GM12801 (cell line): ENCODE data around the gene PCDHB7.

ENCODE experiments used
- TF ChIP-seq, protein P1 (sequence below): IDR thresholded peaks from one replicate; pipeline ENCODE4 v1.5.1; 2011; ENCODE audit warnings: control low read depth; ENCODE audit not compliant: insufficient read length; ENCODE audit errors: extremely low read depth

PCDHB7 gene

DNA sequence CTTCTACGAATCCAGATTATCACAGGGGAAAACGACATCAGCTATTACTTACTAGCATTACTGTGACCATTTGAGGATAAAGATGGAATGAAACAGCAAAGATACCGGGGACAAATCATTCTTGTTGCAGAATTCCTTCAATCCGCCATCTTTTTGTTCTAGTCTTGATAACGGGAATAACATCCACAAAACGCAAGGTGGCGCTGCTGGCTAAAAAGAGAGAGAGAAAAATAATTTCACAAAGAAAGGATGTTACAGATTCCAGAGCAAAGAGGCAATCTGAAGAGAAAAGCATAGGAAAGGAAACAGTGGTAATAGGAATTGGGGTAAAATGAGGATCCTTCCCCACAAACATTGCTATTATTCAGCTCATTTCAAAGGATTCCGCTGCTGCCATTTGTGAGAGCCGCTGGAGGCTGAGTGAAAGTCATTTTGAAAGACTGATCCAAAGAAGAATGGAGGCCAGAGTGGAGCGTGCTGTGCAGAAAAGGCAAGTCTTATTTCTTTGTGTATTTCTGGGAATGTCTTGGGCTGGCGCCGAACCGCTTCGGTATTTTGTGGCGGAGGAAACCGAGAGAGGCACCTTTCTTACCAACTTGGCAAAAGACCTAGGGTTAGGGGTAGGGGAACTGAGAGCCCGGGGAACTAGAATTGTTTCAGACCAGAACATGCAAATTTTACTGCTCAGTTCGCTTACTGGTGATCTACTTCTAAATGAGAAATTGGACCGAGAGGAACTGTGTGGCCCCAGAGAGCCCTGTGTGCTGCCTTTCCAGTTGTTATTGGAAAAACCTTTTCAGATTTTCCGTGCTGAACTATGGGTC is at the start of gene PCDHB7:
Gene PCDHB7, plus strand, starts transcription at position 264 of the 824 bp plus-strand sequence. Its CDS starts 192 bp downstream, at position 456.
- TF ChIP-seq, protein P1, sequence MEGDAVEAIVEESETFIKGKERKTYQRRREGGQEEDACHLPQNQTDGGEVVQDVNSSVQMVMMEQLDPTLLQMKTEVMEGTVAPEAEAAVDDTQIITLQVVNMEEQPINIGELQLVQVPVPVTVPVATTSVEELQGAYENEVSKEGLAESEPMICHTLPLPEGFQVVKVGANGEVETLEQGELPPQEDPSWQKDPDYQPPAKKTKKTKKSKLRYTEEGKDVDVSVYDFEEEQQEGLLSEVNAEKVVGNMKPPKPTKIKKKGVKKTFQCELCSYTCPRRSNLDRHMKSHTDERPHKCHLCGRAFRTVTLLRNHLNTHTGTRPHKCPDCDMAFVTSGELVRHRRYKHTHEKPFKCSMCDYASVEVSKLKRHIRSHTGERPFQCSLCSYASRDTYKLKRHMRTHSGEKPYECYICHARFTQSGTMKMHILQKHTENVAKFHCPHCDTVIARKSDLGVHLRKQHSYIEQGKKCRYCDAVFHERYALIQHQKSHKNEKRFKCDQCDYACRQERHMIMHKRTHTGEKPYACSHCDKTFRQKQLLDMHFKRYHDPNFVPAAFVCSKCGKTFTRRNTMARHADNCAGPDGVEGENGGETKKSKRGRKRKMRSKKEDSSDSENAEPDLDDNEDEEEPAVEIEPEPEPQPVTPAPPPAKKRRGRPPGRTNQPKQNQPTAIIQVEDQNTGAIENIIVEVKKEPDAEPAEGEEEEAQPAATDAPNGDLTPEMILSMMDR, result no peak

DNA sequence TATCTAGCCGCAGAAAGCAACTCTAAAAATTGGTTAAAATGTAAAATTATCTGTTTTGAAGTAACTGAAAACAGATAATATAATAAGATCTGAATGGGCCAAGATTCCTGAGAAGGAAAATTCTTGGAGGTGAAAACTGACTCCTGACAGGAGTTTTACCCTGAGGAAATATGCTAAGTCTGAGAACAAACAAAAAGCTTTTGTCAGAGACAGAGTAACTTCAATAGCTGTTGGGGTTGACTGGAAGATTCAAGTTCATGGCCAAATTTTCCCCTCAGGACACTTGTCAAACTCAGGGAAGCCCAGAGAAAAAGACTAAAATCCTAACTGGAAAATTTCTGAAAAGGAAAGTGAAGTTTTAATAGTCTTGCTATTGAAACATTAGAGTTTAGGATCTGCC is 45.1 kb upstream of the PCDHB7 start:
- TF ChIP-seq, protein P1, result no peak

DNA sequence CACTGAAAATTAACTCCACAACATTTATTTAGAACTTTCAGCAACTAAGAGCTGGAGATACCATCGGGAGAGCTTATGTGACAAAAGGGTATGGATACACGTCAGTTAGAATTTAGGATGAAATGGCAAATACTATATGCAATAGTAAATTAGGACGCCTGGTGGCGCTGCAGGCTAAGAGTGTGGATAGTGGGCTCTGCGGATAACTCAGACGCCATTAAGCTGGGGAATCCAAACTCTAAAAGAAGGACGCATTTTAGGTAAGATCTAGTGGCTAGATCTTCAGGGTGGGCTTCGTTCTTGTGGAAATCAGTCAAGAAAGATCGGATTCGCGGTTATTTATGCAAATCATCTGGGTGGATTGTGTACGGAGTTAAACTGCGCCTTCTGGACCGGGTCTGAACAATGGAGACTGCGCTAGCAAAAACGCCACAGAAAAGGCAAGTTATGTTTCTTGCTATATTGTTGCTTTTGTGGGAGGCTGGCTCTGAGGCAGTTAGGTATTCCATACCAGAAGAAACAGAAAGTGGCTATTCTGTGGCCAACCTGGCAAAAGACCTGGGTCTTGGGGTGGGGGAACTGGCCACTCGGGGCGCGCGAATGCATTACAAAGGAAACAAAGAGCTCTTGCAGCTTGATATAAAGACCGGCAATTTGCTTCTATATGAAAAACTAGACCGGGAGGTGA is 37.3 kb upstream of the PCDHB7 start, which contains the start of gene PCDHB5:
Gene PCDHB5, plus strand, starts transcription at position 177 of the 688 bp plus-strand sequence. Its CDS starts 229 bp downstream, at position 406.
- TF ChIP-seq, protein P1, result no peak

DNA sequence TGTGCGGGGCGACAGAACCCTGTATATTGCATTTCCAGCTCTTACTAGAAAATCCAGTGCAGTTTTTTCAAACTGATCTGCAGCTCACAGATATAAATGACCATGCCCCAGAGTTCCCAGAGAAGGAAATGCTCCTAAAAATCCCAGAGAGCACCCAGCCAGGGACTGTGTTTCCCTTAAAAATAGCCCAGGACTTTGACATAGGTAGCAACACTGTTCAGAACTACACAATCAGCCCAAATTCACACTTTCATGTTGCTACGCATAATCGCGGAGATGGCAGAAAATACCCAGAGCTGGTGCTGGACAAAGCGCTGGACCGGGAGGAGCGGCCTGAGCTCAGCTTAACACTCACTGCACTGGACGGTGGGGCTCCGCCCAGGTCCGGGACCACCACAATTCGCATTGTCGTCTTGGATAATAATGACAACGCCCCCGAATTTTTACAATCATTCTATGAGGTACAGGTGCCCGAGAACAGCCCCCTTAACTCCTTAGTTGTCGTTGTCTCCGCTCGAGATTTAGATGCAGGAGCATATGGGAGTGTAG is 36.7 kb upstream of the PCDHB7 start:
- TF ChIP-seq, protein P1, result no peak

DNA sequence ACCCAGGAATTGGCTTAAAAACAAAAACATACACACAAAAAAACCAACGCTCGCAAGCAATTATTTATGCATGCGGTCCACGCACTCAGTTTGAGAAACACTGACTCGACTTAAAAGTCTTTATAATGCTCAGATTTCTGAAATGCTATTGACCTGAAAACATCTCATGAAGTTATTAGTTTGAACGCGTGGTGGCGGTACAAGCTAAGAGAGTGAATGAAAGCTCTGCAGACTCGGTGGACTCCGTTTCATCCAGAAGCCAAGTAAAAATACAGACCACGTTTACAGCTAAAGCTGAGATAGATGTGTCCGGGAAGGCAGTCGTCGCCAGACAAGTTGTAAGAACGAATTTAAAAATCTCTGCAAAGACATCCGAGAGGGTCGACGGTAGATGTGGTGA is 22.6 kb upstream of the PCDHB7 start, which contains the start of gene PCDHB6:
Gene PCDHB6, plus strand, starts transcription at position 246 of the 400 bp plus-strand sequence. CDS start 201 bp downstream, outside the sequence.
- TF ChIP-seq, protein P1, result no peak

DNA sequence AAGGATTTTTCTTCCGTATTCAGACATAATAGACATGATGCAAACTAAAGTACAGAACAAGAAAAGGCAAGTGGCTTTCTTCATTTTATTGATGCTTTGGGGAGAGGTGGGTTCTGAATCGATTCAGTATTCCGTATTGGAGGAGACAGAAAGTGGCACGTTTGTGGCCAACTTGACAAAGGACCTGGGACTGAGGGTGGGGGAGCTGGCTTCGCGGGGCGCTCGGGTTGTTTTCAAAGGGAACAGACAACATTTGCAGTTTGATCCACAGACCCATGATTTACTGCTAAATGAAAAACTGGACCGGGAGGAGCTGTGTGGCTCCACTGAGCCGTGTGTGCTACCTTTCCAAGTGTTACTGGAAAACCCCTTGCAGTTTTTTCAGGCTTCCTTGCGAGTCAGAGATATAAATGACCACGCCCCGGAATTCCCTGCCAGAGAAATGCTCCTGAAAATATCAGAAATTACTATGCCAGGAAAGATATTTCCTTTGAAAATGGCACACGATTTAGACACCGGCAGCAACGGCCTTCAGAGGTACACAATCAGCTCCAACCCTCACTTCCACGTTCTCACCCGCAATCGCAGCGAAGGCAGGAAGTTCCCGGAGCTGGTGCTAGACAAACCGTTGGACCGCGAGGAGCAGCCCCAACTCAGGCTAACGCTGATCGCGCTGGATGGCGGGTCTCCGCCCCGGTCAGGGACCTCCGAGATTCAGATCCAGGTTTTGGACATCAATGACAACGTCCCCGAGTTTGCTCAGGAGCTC is 22.0 kb upstream of the PCDHB7 start:
- TF ChIP-seq, protein P1, result no peak
